Urothelium cell line (cell line): ENCODE data around the gene RHBDD1.
A peak's percentile ranks its signal among the peaks of the same experiment; 100 is the strongest.

Experiments
- DNase-seq: peaks from one replicate; pipeline ENCODE4 v3.0.0; 2011; ENCODE audit warnings: low spot score, mixed read lengths
- FAIRE-seq: peaks from 2 replicates; lab custom pipeline; 2011; peaks lifted over from hg19 to GRCh38; lab: Jason Lieb, UNC

RHBDD1 gene

GRCh38 chr2:226910384-226910783, 74.5 kb downstream of the RHBDD1 start:
- no peak for DNase-seq
- no peak for FAIRE-seq

- DNase-seq (no peak), FAIRE-seq (no peak)
These were observed 76.1 kb downstream of the RHBDD1 start for GRCh38 chr2:226911932-226912331.

- FAIRE-seq (no peak), DNase-seq (no peak)
These were observed 77.8 kb downstream of the RHBDD1 start for GRCh38 chr2:226913641-226914040.

GRCh38 chr2:226915846-226916360, 80.0 kb downstream of the RHBDD1 start:
- DNase-seq (no peak), FAIRE-seq (no peak)

- no peak for DNase-seq
- no peak for FAIRE-seq
These were observed 80.8 kb downstream of the RHBDD1 start for GRCh38 chr2:226916669-226917068.

GRCh38 chr2:226932443-226932842, 96.6 kb downstream of the RHBDD1 start:
- DNase-seq (no peak), FAIRE-seq (no peak)

- FAIRE-seq (no peak), DNase-seq (no peak)
These were observed 98.8 kb downstream of the RHBDD1 start for GRCh38 chr2:226934546-226935201.

- DNase-seq: no peak
- no peak for FAIRE-seq
These were observed 108.2 kb downstream of the RHBDD1 start for GRCh38 chr2:226943862-226944620.

- no peak for DNase-seq
- FAIRE-seq: no peak
These were observed 117.4 kb downstream of the RHBDD1 start for GRCh38 chr2:226953206-226953605.

- no peak for FAIRE-seq
These were observed 118.0 kb downstream of the RHBDD1 start for GRCh38 chr2:226953826-226954225.

GRCh38 chr2:226956659-226957058, 120.8 kb downstream of the RHBDD1 start:
- no peak for FAIRE-seq

More at GRCh38 chr2:226953826-226954225, 118.0 kb downstream of the RHBDD1 start:
- no peak for DNase-seq

GRCh38 chr2:226959418-226959817, 123.6 kb downstream of the RHBDD1 start:
- no peak for DNase-seq

More at GRCh38 chr2:226956659-226957058, 120.8 kb downstream of the RHBDD1 start:
- no peak for DNase-seq

GRCh38 chr2:226962176-226962773, 126.4 kb downstream of the RHBDD1 start:
- DNase-seq (no peak), FAIRE-seq (no peak)

More at GRCh38 chr2:226959418-226959817, 123.6 kb downstream of the RHBDD1 start:
- FAIRE-seq: peak; percentile 17

- FAIRE-seq (no peak), DNase-seq (peak; percentile 23)
These were observed 127.7 kb downstream of the RHBDD1 start for GRCh38 chr2:226963528-226963927.

- DNase-seq: no peak
- FAIRE-seq: no peak
These were observed 129.5 kb downstream of the RHBDD1 start for GRCh38 chr2:226965376-226965775.

- no peak for FAIRE-seq
- DNase-seq: no peak
These were observed 133.7 kb downstream of the RHBDD1 start for GRCh38 chr2:226969417-226970080.

GRCh38 chr2:226970362-226970761, 134.5 kb downstream of the RHBDD1 start:
- FAIRE-seq (no peak), DNase-seq (no peak)

- FAIRE-seq (no peak), DNase-seq (no peak)
These were observed 135.2 kb downstream of the RHBDD1 start for GRCh38 chr2:226971084-226971483.

- FAIRE-seq (no peak), DNase-seq (no peak)
These were observed 135.9 kb downstream of the RHBDD1 start for GRCh38 chr2:226971770-226972169.

- FAIRE-seq: no peak
These were observed 138.0 kb downstream of the RHBDD1 start for GRCh38 chr2:226973816-226974215.

GRCh38 chr2:226977775-226978190, 141.9 kb downstream of the RHBDD1 start:
- FAIRE-seq (no peak), DNase-seq (peak; percentile 27)

More at GRCh38 chr2:226973816-226974215, 138.0 kb downstream of the RHBDD1 start:
- no peak for DNase-seq
